Fibroblast of skin of right quadriceps (primary cell): ENCODE results near the gene LYPD6B.

ENCODE experiments used
- DNase-seq: peaks from one replicate; pipeline ENCODE4 v3.0.0-alpha.2; 2013

Gene LYPD6B

GRCh38 chr2:149044500-149044899 is 6.0 kb downstream of the LYPD6B start:
- no peak for DNase-seq

GRCh38 chr2:149047118-149047517 is 8.6 kb downstream of the LYPD6B start:
- no peak for DNase-seq

- DNase-seq, result peak; percentile 70
These were observed 10.6 kb downstream of the LYPD6B start for GRCh38 chr2:149049142-149049541.

- DNase-seq, result peak; percentile 82
These were observed 11.7 kb downstream of the LYPD6B start for GRCh38 chr2:149050188-149050587.

- peak; percentile 42 for DNase-seq
These were observed 17.3 kb downstream of the LYPD6B start for GRCh38 chr2:149055751-149056150.

- no peak for DNase-seq
These were observed 18.2 kb downstream of the LYPD6B start for GRCh38 chr2:149056541-149057255.

GRCh38 chr2:149057401-149057800 is 18.9 kb downstream of the LYPD6B start:
- DNase-seq, result no peak

- no peak for DNase-seq
These were observed 20.4 kb downstream of the LYPD6B start for GRCh38 chr2:149058936-149059335.

- DNase-seq, result no peak
These were observed 21.3 kb downstream of the LYPD6B start for GRCh38 chr2:149059822-149060221.

- peak; percentile 70 for DNase-seq
These were observed 22.7 kb downstream of the LYPD6B start for GRCh38 chr2:149061133-149061745.

GRCh38 chr2:149062531-149062930 is 24.0 kb downstream of the LYPD6B start:
- no peak for DNase-seq

- no peak for DNase-seq
These were observed 24.7 kb downstream of the LYPD6B start for GRCh38 chr2:149063177-149063576.

GRCh38 chr2:149064365-149064841 is 25.9 kb downstream of the LYPD6B start:
- DNase-seq, result peak; percentile 57

GRCh38 chr2:149064856-149065630 is 26.5 kb downstream of the LYPD6B start:
- peak; percentile 84 for DNase-seq

GRCh38 chr2:149068225-149068995 is 29.9 kb downstream of the LYPD6B start:
- no peak for DNase-seq

- peak; percentile 88 for DNase-seq
These were observed 30.7 kb downstream of the LYPD6B start for GRCh38 chr2:149068996-149069888.

GRCh38 chr2:149070681-149071320 is 32.3 kb downstream of the LYPD6B start:
- DNase-seq, result no peak

- no peak for DNase-seq
These were observed 36.6 kb downstream of the LYPD6B start for GRCh38 chr2:149075105-149075504.

GRCh38 chr2:149075853-149076252 is 37.4 kb downstream of the LYPD6B start:
- DNase-seq, result no peak

GRCh38 chr2:149076863-149077412 is 38.4 kb downstream of the LYPD6B start:
- DNase-seq, result no peak

- DNase-seq, result no peak
These were observed 39.4 kb downstream of the LYPD6B start for GRCh38 chr2:149077861-149078260.
